GM21526 (cell line): Measurements from ENCODE around the gene PLEKHG4B.
"Not testable (repeated sequence)": the region's sequence is repeated elsewhere in the genome, so short reads cannot be mapped to it uniquely, and the experiment has no call there.

Experiments
- ATAC-seq: cut with Tn5 transposase; IDR thresholded peaks from one replicate; pipeline ENCODE4 v1.9.1; 2021; ENCODE audit warnings: moderate library complexity; ENCODE audit not compliant: unreplicated experiment, low FRiP score

Gene PLEKHG4B

DNA sequence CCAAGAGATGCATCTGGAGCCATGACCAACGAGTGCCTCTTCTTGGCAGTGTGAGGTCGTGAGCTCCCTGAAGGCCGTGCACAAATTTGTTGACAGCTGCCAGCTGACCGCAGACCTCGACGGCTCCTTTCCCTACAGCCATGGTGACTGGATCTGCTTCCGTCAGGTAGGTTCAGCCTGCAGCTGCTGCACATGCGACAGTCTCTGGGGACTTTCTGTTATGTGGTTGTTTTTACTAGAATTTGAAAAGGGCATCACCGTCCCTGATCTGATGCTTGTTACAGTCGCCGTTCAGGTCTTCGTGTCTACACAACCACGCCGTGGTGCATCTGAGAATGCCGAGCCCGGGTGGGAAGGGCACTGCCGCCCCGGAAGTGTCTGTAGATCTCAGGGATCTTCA lies 62.9 kb downstream of the PLEKHG4B start:
- ATAC-seq, result no peak

GRCh38 chr5:155651-156410 lies 63.9 kb downstream of the PLEKHG4B start:
- no peak for ATAC-seq

GRCh38 chr5:156411-157072 lies 64.6 kb downstream of the PLEKHG4B start:
- ATAC-seq, result no peak

- ATAC-seq, result no peak
These were observed 65.3 kb downstream of the PLEKHG4B start for GRCh38 chr5:157126-157715.

DNA sequence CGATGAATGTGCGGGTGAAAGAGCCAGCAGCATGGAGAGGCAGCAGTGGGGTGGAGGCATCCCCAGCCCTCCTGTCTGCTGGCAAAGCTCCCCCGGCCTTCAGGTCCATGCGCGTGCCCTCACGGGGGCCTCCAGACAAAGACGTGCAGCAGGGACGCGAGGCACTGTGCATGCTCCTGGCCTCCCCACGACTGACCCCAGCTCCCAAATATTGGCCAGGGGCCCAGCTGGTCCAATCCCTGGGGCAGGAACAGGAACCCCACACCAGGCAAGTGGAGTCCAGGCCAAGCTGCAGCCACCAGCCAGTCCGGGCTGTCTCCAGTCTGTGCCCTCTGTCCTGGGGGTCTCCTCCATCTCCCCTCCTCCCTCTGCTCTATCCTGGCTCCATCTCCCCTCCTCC lies 65.8 kb downstream of the PLEKHG4B start:
- ATAC-seq, result no peak

GRCh38 chr5:158807-159447 lies 67.0 kb downstream of the PLEKHG4B start:
- no peak for ATAC-seq

DNA sequence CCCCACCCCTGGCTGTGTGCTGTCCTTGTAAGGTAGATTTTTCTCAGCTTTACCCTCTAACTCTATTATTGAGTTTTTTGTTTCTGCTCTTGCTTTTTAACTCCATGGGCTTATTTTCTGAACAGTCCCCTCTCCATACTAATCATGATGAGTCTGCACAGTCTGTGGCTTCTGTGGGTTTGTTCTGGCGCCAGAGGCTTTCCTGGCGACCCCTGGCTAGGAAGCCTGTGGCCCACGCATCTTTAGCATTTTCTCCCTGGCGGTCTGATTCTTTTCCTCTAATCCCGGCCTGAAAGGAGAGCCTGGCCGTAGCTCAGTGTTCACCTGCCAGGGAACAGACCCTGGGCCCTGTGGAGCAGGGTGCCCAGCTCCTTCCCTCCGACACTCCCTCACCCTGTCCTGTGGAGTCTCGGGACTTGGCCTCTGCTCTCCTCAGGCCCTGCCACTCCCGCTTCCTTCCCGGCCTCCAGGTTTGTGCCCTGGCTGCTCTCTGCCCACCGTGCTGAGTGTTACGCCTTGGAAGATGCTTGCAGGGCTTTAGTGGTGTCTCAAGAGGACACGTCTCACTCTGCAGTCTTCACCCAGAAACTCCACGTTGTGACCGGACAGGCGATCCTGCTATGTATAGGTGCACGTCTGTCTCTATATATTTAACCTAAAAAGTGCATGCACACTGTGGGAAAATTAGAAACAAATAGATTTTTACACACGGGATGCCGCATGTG lies 67.6 kb downstream of the PLEKHG4B start:
- no peak for ATAC-seq

DNA sequence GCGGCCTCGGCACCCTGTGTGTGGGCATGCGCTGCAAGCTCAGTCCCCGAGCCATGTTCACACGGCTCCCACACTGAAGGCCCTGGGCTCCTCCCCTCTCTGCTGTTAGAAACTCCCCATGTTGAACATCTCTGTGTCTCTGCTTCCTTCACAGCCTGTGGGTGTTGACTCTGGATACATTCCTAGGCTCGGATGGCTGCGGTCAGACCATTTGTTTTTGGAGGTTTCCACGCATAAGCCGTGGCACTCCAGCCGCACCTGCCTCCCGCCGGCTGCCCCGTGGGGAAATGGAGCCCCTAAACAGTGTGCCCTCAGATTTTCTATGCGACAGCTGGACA lies 68.2 kb downstream of the PLEKHG4B start:
- ATAC-seq, result no peak

- no peak for ATAC-seq
These were observed 69.2 kb downstream of the PLEKHG4B start for GRCh38 chr5:160921-161802.

GRCh38 chr5:161803-162110 lies 69.8 kb downstream of the PLEKHG4B start:
- no peak for ATAC-seq

GRCh38 chr5:162190-162564 lies 70.2 kb downstream of the PLEKHG4B start:
- no peak for ATAC-seq

DNA sequence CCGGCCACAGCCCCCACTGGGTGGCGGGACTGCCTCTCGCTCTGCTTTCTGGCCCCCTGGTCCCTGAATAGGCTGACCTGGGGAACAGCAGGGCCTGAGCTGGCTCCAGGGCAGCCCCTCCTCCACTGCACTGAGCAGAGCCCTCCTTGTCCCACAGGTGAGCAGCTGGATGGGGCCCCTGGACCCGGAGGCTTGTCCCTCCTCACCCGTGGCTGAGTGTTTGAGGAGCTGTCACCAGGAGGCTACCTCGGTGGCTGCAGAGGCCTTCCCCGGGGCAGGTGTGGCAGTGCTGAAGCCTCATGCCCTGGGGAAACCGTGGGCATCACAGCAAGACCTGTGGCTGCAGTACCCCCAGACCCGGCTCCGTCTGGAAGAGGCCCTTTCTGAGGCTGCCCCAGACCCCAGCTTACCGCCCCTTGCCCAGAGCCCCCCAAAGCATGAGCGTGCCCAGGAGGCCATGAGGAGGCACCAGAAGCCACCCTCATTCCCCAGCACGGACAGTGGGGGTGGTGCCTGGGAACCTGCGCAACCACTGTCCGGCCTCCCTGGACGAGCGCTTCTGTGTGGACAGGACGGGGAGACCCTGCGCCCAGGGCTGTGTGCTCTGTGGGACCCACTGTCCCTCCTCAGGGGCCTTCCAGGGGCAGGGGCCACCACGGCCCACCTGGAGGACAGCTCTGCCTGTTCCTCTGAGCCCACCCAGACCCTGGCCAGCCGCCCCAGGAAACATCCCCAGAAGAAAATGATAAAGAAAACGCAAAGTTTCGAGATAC lies 70.8 kb downstream of the PLEKHG4B start:
- ATAC-seq, result no peak

GRCh38 chr5:163338-163620 lies 71.3 kb downstream of the PLEKHG4B start:
- ATAC-seq, result no peak

- no peak for ATAC-seq
These were observed 71.9 kb downstream of the PLEKHG4B start for GRCh38 chr5:163841-164240.

DNA sequence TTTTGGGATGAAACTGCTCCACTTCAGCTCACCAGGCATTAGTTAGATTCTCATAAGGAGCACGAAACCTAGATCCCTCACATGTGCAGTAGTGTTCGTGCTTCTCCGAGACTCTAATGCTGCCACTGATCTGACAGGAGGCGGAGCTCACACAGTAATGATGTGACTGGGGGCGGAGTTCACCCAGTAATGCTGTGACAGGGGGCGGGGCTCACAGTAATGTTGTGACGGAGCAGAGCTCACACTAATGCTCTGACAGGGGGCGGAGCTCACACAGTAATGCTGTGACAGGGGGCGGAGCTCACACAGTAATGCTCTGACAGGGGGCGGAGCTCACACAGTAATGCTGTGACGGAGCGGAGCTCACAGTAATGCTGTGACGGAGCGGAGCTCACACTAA lies 72.3 kb downstream of the PLEKHG4B start:
- no peak for ATAC-seq

DNA sequence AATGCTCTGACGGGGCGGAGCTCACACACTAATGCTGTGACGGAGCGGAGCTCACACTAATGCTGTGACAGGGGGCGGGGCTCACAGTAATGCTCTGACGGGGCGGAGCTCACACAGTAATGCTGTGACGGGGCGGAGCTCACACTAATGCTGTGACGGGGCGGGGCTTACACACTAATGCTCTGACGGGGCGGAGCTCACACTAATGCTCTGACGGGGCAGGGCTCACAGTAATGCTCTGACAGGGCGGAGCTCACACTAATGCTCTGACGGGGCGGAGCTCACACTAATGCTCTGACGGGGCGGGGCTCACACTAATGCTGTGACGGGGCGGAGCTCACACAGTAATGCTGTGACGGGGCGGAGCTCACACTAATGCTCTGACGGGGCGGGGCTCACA lies 72.8 kb downstream of the PLEKHG4B start:
- not testable (repeated sequence) for ATAC-seq

DNA sequence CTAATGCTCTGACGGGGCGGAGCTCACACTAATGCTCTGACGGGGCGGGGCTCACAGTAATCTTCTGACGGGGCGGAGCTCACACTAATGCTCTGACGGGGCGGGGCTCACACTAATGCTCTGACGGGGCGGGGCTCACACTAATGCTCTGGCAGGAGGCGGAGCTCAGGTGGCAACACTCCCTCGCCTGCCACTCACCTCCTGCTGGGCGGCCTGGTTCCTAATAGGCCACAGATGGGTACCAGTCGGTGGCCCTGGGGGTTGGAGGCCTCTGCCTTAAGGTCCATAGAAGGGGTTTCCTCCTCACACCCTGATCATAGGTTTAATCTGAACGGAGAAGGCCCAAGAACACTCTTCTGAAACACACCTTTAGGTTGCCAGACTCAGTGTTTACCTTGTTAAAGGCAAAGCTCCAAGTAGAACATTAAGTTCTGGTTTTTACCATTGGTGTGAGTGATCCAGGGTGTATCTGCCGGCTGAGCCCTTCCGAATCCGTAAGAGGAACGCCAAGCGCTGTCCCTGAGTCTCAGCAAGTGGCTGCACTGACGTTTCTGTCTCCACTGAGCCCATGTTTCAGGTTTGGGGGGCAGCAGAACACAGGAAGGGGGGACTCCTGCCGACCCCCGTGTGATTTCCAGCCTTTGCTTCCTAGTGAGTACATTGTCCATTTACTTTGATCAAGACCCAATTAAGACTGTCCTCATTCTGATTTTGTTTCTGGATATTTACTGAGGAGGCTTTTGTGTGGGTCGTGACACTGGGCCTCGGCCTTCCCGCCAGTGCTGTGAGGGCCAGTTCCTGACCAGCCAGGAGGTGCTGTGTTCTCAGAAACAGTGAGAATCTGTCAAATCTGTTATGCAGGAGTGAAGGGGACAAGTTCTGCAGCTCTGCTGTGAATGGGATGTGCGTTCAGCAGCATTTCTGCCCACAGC lies 74.7 kb downstream of the PLEKHG4B start:
- ATAC-seq, result no peak

GRCh38 chr5:167511-167910 lies 75.5 kb downstream of the PLEKHG4B start:
- ATAC-seq, result no peak
